A673 (cell line): Measurements from ENCODE around the gene NUP93.

Experiments
- CTCF ChIP-seq: fragments of 300-800, 200-600 bp; sonication (generic); conservative IDR thresholded peaks from 2 replicates; pipeline ENCODE4 v1.5.1; 2017; ENCODE audit warnings: low read depth, mild to moderate bottlenecking, antibody characterized with exemption, low read length, moderate library complexity, mixed read lengths
- EZH2 ChIP-seq: fragments of 200-600 bp; sonication (generic); IDR thresholded peaks from 2 replicates; pipeline ENCODE4 v1.6.1; 2017; ENCODE audit warnings: borderline replicate concordance, low read depth, mild to moderate bottlenecking, mixed read lengths, antibody characterized with exemption, low read length; ENCODE audit not compliant: poor library complexity, severe bottlenecking

GRCh38 chr16:56866955-56867830 is 137.3 kb downstream of the NUP93 start:
- TF ChIP-seq CTCF (peak; percentile 79), EZH2 (no peak)
